ENCODE data around the gene ADGRD1.
A peak's percentile ranks its signal among the peaks of the same experiment; 100 is the strongest.

ADGRD1 gene

GRCh38 chr12:130971925-130972585 is 18.3 kb downstream of the ADGRD1 start:
- DNase-seq (ENCODE audit: low read depth in 1 of 2, low spot score in 1 of 2): no peak
- H3K27me3 ChIP-seq (ENCODE audit: insufficient read depth, poor library complexity, severe bottlenecking): no peaks in the 10 kb centered on the region
- H3K27ac ChIP-seq (replicated peaks): no peak overlapping the region
- H3K4me3 ChIP-seq (replicated peaks; ENCODE audit: insufficient read depth, low read length): no peak overlapping the region
- TF ChIP-seq POLR2AphosphoS5 (IDR thresholded peaks at IDR 0.05; ENCODE audit: low read depth) (no peak), GABPA (IDR thresholded peaks at IDR 0.05; ENCODE audit: low read depth) (no peak), CTCF (IDR thresholded peaks at IDR 0.05; ENCODE audit: insufficient read depth, low read length) (no peak), REST (IDR thresholded peaks at IDR 0.05; ENCODE audit: insufficient replicate concordance, low read depth) (no peak), SPI1 (IDR thresholded peaks at IDR 0.05; ENCODE audit: borderline replicate concordance, low read depth) (no peak)

DNA sequence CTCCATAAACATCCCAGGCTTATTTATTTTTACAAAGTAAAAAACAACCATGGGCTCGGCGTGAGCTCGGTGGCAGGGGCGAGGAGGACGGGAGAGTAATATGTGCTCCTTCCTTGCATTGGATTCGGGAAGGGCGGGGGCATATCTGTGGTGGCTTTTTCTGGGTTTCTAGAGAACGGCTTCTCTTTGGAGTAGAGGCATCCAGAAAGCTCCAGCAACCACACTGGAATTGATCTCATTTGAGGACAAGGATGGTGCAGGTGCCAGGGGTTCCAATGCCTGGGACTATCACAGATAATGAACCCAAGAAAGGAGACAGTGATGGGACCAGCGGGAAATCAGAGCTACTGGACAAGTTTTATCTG is 18.9 kb downstream of the ADGRD1 start:
- Histone ChIP-seq H3K27ac (replicated peaks) (no peak overlapping the region), H3K27me3 (ENCODE audit: insufficient read depth, poor library complexity, severe bottlenecking) (no peaks in the 10 kb centered on the region), H3K4me3 (replicated peaks; ENCODE audit: insufficient read depth, low read length) (no peak overlapping the region)
- no peak for DNase-seq (ENCODE audit: low read depth in 1 of 2, low spot score in 1 of 2)
- no peak for TF ChIP-seq REST (IDR thresholded peaks at IDR 0.05; ENCODE audit: insufficient replicate concordance, low read depth)
- TF ChIP-seq POLR2AphosphoS5 (IDR thresholded peaks at IDR 0.05; ENCODE audit: low read depth): no peak
- TF ChIP-seq SPI1 (IDR thresholded peaks at IDR 0.05; ENCODE audit: borderline replicate concordance, low read depth): no peak
- TF ChIP-seq GABPA (IDR thresholded peaks at IDR 0.05; ENCODE audit: low read depth): no peak
- no peak for TF ChIP-seq CTCF (IDR thresholded peaks at IDR 0.05; ENCODE audit: insufficient read depth, low read length)

DNA sequence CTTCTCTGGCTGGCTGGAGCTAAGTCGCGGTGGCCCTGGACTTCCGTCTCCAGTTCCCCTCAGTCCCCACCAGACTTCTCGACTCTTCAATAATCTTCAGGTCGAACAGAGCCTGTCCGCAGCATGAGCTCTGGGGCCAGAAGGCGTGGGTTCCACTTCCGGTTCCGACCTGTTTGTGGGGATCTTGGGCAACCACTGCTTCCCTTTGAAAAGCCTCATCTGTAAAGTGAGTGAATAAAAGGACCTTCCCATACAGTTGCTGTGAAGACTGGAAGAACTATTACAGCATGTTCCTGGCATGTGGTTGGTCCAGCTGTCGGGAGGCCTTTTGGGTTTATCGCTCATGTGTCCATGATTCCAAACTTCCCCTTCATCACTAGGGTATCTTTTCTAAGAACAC is 19.4 kb downstream of the ADGRD1 start:
- DNase-seq (ENCODE audit: low read depth in 1 of 2, low spot score in 1 of 2): peak in 1 of 2 experiments; percentile 51
- H3K4me3 ChIP-seq (replicated peaks; ENCODE audit: insufficient read depth, low read length): no peak overlapping the region
- no peak for TF ChIP-seq REST (IDR thresholded peaks at IDR 0.05; ENCODE audit: insufficient replicate concordance, low read depth)
- no peak for TF ChIP-seq CTCF (IDR thresholded peaks at IDR 0.05; ENCODE audit: insufficient read depth, low read length)
- TF ChIP-seq SPI1 (IDR thresholded peaks at IDR 0.05; ENCODE audit: borderline replicate concordance, low read depth): no peak
- no peak for TF ChIP-seq POLR2AphosphoS5 (IDR thresholded peaks at IDR 0.05; ENCODE audit: low read depth)
- no peak for TF ChIP-seq GABPA (IDR thresholded peaks at IDR 0.05; ENCODE audit: low read depth)
- H3K27me3 ChIP-seq (ENCODE audit: insufficient read depth, poor library complexity, severe bottlenecking): no peaks in the 10 kb centered on the region
- no peak overlapping the region for H3K27ac ChIP-seq (replicated peaks)
